Activated CD4-positive, CD25-positive, alpha-beta regulatory T cell treated with anti-CD3 and anti-CD28 coated beads, Interleukin-2, amount 50 U/mL, for 24 hours (primary cell): ENCODE data around the gene HERC2.
"Not testable (repeated sequence)": the region's sequence is repeated elsewhere in the genome, so short reads cannot be mapped to it uniquely, and the experiment has no call there.

ENCODE experiments used
- ATAC-seq, 2 donors: fragments of 150-1000 bp; cut with Tn5 transposase; one replicate each; pipeline ENCODE4 v1.10.0; 2021; ENCODE audit warnings: mild to moderate bottlenecking in 1 of 2, moderate library complexity in 1 of 2

HERC2 gene

GRCh38 chr15:28273873-28274610, 47.9 kb downstream of the HERC2 start:
- ATAC-seq, result no peak

GRCh38 chr15:28273468-28273867, 48.5 kb downstream of the HERC2 start:
- no peak for ATAC-seq

GRCh38 chr15:28272587-28272986, 49.4 kb downstream of the HERC2 start:
- ATAC-seq, result no peak

- no peak for ATAC-seq
Measured at GRCh38 chr15:28271697-28272260, 50.2 kb downstream of the HERC2 start.

GRCh38 chr15:28269097-28269496, 52.9 kb downstream of the HERC2 start:
- ATAC-seq, result no peak

GRCh38 chr15:28267727-28268126, 54.3 kb downstream of the HERC2 start:
- ATAC-seq, result no peak

GRCh38 chr15:28265334-28266019, 56.5 kb downstream of the HERC2 start:
- ATAC-seq, result no peak

GRCh38 chr15:28264166-28264565, 57.8 kb downstream of the HERC2 start:
- ATAC-seq, result no peak

GRCh38 chr15:28262438-28262837, 59.5 kb downstream of the HERC2 start:
- ATAC-seq, result no peak

GRCh38 chr15:28260722-28261121, 61.3 kb downstream of the HERC2 start:
- ATAC-seq, result no peak

GRCh38 chr15:28260317-28260716, 61.7 kb downstream of the HERC2 start:
- no peak for ATAC-seq

- ATAC-seq, result no peak
Measured at GRCh38 chr15:28255965-28256364, 66.0 kb downstream of the HERC2 start.

GRCh38 chr15:28252831-28253230, 69.1 kb downstream of the HERC2 start:
- no peak for ATAC-seq

GRCh38 chr15:28246605-28247004, 75.4 kb downstream of the HERC2 start:
- ATAC-seq, result no peak

- ATAC-seq, result no peak
Measured at GRCh38 chr15:28243901-28244300, 78.1 kb downstream of the HERC2 start.

GRCh38 chr15:28243399-28243798, 78.6 kb downstream of the HERC2 start:
- ATAC-seq, result no peak

GRCh38 chr15:28238296-28238695, 83.7 kb downstream of the HERC2 start:
- not testable (repeated sequence) for ATAC-seq

- not testable (repeated sequence) for ATAC-seq
Measured at GRCh38 chr15:28231743-28232142, 90.2 kb downstream of the HERC2 start.

- ATAC-seq, result not testable (repeated sequence)
Measured at GRCh38 chr15:28231336-28231735, 90.6 kb downstream of the HERC2 start.

- ATAC-seq, result not testable (repeated sequence)
Measured at GRCh38 chr15:28228990-28229640, 92.9 kb downstream of the HERC2 start.

- ATAC-seq, result no peak
Measured at GRCh38 chr15:28228096-28228495, 93.9 kb downstream of the HERC2 start.

- not testable (repeated sequence) for ATAC-seq
Measured at GRCh38 chr15:28227303-28227702, 94.7 kb downstream of the HERC2 start.

GRCh38 chr15:28222612-28223011, 99.4 kb downstream of the HERC2 start:
- ATAC-seq, result not testable (repeated sequence)
